Ramos (cell line): Measurements from ENCODE around the gene ANKRD18B.
"Not testable (repeated sequence)": the region's sequence is repeated elsewhere in the genome, so short reads cannot be mapped to it uniquely, and the experiment has no call there.

Experiments
- in situ Hi-C: fragments of 300-500 bp; cut with MboI; formaldehyde crosslinking; loops from one replicate; pipeline ENCODE4 v1.14.3; 2022; ENCODE audit warnings: low sequenced_read_pairs; ENCODE audit not compliant: unreplicated experiment

The ANKRD18B gene

GRCh38 chr9:33523397-33524305, at the start of gene ANKRD18B:
ANKRD18B (plus strand) TSS chr9:33524251; CDS start chr9:33524490, 239 bp downstream.
- in situ Hi-C loops = not testable (repeated sequence)

- in situ Hi-C loops = no loop called here
Measured at GRCh38 chr9:33475357-33475756, 48.7 kb upstream of the ANKRD18B start.

- in situ Hi-C loops = no loop called here
Measured at GRCh38 chr9:33476503-33476902, 47.5 kb upstream of the ANKRD18B start.

- in situ Hi-C loops = no loop called here
Measured at GRCh38 chr9:33480106-33480505, 43.9 kb upstream of the ANKRD18B start.

GRCh38 chr9:33480976-33481375, 43.1 kb upstream of the ANKRD18B start:
- in situ Hi-C loops = no loop called here

- in situ Hi-C loops = not testable (repeated sequence)
Measured at GRCh38 chr9:33485312-33485711, 38.7 kb upstream of the ANKRD18B start.

GRCh38 chr9:33489066-33489465, 35.0 kb upstream of the ANKRD18B start:
- in situ Hi-C loops = no loop called here

- in situ Hi-C loops = not testable (repeated sequence)
Measured at GRCh38 chr9:33493819-33494218, 30.2 kb upstream of the ANKRD18B start.

GRCh38 chr9:33498387-33498786, 25.7 kb upstream of the ANKRD18B start:
- in situ Hi-C loops = no loop called here

- in situ Hi-C loops = no loop called here
Measured at GRCh38 chr9:33506626-33507370, 17.3 kb upstream of the ANKRD18B start.

- in situ Hi-C loops = no loop called here
Measured at GRCh38 chr9:33510262-33511183, 13.5 kb upstream of the ANKRD18B start.

GRCh38 chr9:33511184-33511517, 12.9 kb upstream of the ANKRD18B start:
- in situ Hi-C loops = not testable (repeated sequence)

- in situ Hi-C loops = not testable (repeated sequence)
Measured at GRCh38 chr9:33512535-33512934, 11.5 kb upstream of the ANKRD18B start.

- in situ Hi-C loops = not testable (repeated sequence)
Measured at GRCh38 chr9:33515342-33515995, 8.6 kb upstream of the ANKRD18B start.

GRCh38 chr9:33516397-33516796, 7.7 kb upstream of the ANKRD18B start:
- in situ Hi-C loops = not testable (repeated sequence)

GRCh38 chr9:33517373-33517772, 6.7 kb upstream of the ANKRD18B start:
- in situ Hi-C loops = no loop called here

- in situ Hi-C loops = not testable (repeated sequence)
Measured at GRCh38 chr9:33517934-33518577, 6.0 kb upstream of the ANKRD18B start.

- in situ Hi-C loops = not testable (repeated sequence)
Measured at GRCh38 chr9:33521861-33522260, 2.2 kb upstream of the ANKRD18B start.

- in situ Hi-C loops = no loop called here
Measured at GRCh38 chr9:33524306-33524947, 376 bp downstream of the ANKRD18B start.
